NCI-H69 (cell line): ENCODE data around the gene ASPHD2.
"Not testable (repeated sequence)": the region's sequence is repeated elsewhere in the genome, so short reads cannot be mapped to it uniquely, and the experiment has no call there.

ENCODE experiments used
- DNase-seq: peaks from one replicate; lab custom pipeline; 2025; lab: John Stamatoyannopoulos, UW

ASPHD2 gene

DNA sequence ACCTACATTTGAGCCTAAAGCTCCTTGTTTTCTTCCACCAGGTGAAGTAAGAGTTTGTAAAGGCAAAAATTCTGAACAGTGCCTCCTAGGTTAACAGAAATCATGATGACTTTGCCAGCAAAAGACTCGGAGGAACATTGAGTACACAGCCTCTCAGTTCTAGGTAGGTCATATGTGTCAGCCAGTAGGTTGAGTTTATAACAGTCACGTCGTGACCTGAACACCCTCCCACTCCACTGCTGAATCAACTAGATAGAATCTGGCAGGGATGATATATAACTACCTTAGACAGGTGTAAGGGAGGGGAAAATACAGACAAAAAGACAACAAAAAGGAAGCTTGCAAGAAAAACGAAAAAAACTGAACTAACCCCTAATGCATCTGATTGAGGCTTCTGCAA, 12.8 kb upstream of the ASPHD2 start:
- DNase-seq = no peak

DNA sequence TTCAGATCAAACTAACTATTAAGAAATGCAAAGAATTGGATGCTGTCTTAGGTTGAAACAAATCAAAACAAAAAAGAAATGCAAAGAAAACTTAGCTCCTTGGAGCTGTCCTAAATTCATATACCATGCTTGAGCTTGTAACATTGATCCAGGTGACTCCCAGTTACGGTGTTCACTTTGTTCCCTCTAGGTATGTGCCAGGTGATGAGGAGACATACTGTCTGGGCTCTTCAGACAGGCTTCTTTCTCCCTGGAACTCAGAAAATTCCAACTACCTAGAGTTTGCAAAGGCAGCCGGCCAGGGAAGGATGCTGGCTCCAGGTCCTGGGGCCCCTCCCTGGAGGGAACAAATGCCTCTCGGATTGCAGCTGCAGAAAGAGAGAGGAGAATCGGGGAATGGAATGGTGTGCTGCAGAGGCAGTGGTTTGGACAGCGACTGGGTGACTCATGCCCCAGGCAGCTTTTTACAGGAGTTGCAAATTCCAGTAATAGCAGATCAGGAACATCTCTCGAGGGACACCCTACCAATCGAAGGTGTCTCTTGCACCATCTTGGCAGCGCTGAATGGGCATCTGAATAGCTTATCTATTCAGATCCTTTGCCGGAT, 12.3 kb upstream of the ASPHD2 start:
- no peak for DNase-seq

DNA sequence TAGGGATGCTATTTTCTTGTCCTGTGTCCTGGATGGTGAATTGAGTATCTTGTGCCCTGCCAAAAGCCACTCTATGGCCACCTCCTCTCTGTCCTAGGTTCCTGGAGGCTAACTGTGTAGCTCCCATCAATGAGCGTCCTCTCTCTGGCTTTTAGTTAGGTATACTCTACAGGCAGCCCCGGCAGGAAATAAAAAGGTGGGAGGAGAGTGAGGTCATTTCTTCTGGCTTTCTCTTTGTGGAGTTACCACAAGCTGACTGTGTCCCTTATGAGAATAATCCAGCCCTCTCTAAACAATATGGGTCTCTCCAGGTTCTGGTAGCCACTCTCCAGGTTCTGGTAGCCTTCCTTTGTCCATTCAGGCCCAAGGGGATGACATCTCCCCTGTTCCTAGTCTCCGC, 11.7 kb upstream of the ASPHD2 start:
- no peak for DNase-seq

DNA sequence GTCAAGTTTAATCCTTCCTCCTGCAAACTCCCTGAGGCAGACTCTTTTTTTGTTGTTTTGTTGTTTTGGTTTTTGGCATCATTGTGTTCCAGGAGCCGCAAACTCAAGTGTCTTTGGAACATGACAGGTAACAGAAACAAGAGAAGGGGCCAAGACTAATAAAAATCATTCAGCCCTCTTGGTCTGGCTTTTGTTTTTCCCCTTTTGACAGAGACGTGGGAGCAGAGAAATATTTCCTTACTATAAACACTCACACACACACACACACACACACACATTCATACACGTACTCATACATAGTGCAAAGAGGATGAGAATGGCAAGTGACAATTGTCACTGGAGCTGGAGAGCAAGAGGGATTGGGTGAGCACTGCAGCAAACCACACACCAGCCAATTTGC, 10.4 kb upstream of the ASPHD2 start:
- DNase-seq = no peak

DNA sequence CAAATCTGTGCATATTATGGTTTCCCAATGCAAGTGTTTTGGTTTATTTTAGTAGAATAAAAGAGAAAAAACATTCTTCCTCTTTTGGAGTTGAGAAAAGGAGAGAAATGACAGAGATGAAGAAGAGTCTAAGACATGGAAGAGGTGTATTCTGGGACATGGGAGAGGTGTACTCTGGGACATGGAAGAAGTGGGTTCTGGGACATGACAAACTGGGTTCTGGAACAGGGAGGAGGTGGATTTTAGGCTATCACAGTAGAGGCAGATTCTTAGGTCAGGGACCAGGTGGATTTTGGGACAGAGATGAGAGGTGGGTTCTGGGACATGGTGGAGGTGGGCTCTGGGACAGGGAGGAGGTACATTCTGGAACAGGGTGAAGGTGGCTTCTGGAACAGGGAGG, 2.1 kb upstream of the ASPHD2 start:
- DNase-seq = no peak

DNA sequence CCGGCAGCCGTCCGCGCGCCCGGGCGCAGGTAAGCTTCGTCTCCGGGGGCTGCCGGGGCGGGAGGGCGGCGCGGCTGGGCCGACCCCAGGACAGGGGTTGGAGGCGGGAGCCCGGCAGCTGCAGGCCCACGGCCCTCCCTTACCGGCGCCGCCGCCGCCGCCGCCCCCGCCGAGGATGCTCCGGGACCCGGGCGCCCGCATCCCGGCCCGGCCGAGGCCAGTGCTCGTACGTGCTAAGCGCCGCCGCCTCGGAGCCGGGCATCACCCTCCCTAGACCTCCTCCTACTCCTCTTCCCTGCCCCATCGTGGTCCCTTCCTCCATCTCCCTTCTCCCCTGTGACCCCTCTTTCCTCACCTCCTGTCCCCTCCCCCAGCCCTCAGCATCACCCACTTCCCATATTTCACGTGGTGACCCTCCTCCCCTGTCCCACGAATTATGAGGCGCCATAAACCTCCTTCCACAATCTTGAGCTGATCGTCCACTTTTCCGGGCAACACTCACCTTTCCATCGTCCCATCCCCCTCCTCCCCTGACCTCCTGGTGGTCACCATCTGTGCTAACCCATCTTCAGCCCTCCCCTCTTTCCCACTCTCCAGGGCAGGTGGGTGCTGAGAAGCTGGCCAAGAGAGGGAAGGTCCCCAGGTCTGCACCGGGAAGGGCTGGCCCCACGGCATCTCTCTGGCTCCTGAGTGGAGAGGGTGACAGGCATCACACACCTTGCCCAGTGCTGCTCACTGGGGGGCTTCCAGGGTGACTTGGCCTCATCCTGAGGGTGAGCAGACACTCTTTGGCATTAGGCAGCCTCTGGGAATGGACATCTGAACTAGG, 612 bp downstream of the ASPHD2 start:
- DNase-seq = peak; percentile 57

DNA sequence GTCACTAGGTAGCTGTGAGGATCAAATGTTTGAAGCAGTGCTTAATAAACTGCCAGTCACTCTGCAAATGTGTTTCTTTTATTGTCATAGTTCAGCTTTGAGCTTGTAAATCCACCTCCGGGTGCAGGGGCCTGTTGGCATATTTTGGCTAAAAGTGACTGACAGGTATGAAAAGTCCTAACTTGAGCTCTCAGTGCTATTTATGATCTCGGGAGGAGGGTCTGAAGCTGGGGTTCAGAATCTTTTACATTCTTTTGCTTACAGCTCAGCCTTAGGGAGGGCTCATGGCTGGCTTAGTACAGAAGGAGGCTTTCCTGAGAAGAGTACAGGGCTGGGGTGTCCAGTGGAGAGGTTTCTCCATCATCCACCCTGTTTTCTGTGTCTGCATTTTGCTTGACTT, 1.5 kb downstream of the ASPHD2 start:
- DNase-seq = no peak

DNA sequence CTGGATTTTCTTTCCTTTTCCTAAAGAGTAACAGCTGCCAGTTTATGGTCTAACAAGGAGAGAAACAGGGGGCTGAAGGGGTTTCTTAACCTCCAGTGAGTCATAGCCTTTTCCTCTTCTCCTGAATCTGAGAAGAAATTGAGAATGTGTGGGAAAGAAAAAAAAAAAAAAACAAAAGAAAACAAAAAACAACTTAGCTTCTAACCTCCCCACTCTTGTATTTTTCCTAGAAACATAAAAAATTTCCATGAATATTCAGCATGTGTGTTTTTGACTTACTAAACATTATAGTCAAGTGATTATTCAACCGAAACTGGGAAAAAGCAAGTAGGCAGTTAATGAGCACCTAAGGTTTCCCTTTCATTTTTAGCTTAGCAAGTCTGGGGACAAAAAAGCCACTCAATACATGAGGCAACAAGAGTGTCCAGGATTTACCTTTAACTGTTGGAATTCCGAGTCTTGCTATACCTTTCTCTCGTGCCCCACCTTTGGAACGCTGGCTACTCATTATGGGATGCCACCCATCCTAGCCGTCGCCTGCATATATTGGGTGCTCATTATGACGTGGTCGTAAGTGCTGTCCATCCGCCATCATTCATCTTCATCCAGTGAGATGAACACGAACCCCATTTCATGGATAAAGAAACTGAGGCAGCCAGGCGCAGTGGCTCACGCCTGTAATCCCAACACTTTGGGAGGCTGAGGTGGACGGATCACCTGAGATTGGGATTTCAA, 2.4 kb downstream of the ASPHD2 start:
- no peak for DNase-seq

DNA sequence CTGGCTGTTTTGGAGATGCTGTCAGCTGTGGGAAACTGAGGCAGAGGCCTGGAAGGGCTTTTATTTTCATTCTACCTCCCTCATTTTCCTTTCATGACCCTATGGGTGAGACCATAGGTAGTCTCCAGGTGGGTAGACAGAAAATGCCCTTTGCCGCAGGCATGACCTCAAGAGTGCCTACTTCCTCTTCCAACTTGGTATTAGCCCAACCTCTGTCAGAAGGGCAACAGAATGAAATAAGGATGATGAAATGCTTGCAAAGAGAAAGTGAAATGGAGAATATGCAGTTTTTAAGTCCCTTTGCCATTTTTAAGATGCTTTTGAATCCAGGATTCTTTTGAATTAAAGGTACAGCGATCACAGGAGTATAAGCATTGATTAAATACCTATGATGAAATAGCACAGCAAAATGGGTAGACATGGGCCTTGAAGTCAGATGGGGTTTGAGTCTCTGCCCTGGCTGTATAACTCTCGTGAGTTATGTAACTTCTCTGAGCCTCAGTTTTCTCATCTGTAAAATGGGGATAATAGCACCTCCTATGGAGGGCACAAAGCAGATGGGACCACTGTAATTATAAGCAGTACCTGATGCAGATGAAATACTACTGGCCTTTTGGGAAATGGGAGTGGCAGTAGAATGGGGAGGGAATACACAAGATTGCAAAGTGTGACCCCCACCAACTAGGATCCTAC, 3.7 kb downstream of the ASPHD2 start:
- DNase-seq = no peak

DNA sequence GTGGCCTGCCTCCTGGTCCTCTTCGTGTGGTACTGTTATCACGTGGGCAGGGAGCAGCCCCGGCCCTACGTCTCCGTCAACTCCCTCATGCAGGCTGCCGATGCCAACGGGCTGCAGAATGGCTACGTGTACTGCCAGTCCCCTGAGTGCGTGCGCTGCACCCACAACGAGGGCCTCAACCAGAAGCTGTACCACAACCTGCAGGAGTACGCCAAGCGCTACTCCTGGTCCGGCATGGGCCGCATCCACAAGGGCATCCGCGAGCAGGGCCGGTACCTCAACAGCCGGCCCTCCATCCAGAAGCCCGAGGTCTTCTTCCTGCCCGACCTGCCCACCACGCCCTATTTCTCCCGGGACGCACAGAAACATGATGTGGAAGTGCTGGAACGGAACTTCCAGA, 4.7 kb downstream of the ASPHD2 start:
- DNase-seq = no peak

DNA sequence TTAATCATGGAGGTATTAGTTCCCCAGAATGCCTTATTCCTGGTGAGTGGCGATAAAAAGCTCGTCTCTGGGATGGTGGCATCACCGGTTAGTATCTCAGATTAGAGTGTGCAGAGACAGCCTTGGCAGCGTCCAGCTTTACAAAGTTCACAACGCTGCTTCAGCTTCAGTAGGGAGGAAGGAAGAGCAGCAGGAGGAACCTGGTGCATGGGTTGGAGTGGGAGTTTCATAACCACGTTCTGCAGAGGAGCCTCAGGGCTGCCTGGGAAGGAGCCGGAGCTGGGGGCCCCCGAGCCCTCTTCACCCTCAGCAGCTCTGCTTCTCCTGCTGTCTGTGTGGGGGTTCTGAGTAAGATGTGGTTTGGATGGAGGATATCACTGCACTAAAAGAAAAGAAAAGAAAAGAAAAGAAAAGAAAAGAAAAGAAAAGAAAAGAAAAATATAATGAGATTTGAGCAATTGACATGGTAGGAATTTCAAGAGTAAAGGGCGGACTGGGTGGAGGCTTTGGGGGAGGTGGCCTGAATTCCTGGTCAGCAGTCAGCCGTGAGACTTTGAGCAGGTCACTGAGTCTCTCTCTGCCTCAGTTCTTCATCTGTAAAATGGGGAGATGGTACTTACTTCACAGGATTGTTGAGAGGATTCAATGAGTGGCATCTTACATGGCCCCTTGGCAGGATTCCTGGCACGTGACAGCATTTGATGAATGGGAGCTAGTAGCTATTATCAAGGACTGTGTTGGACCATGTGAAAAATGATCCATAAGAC, 6.5 kb downstream of the ASPHD2 start:
- DNase-seq = no peak

DNA sequence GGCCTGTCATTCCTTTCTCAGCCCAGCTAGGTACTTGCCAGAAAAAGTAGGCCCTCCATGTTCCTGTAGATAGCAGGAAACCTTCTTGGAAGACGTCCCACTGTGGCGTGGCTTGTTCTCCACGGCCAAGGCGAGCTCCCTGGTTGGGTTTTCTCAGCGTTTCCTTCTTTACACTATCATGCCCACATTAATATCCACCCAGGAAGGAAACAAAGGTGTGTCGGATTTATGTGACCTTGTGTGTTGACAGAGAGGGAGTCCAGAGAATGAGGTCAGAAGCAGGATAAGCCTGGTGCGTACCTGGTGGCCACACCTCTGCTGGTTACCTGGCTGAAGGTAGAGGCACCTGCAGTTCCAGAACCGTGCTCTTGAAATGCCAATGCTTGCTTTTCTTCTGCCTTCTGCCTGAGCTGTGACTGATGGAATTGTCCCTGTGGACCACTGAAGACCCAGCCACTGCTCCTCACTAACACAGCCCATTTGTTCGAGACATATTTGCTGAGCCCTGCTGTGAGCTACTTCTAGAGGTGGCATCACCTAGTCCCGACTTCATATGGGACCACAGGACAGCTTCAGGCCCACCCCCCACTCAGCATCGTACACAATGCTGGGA, 7.9 kb downstream of the ASPHD2 start:
- no peak for DNase-seq

DNA sequence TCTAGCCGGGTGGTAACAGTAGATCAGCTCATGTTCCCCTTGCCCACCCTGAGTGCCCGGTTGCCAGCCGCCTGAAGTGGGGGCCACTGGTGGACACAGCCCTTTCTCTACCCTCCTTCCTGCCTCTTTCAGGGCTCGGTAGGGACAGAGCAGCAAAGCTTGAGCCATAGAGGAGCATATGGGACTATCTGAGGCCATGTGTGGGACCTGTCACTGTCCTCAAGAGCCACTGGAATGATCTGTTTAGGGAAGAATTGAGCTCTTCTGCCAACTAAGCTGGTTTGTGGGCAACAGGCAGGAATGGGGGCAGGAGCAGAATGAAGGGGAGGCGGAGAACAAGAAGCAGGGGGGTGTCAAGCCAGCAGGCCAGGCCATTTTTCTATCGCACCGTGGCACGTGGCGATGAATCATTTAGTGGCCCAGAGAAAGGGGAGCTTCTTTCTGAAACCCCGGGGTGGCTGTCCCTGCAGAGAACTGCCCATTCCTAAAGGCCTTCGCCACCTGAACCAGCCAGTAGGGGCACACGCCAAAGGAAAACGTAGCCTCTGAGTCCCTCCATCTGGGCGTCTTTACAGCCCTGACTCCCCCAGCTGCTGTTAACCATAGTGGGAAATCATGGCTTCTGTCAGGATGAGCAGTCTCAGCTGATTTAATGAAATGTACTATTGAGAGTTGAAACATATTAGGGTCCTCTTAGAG, 8.8 kb downstream of the ASPHD2 start:
- no peak for DNase-seq

DNA sequence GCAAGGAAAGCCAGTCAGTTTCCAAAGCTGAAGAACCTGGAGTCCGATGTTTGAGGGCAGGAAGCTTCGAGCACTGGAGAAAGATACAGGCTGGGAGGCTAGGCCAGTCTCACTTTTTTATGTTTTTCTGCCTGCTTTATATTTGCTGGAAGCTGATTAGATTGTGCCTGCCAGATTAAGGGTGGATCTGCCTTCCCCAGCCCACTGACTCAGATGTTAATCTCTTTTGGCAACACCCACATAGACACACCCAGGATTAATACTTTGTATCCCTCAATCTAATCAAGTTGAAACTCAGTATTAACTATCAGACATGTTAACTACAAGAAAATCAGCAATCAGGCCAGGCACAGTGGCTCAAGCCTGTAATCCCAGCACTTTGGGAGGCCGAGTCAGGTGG, 9.7 kb downstream of the ASPHD2 start:
- not testable (repeated sequence) for DNase-seq

DNA sequence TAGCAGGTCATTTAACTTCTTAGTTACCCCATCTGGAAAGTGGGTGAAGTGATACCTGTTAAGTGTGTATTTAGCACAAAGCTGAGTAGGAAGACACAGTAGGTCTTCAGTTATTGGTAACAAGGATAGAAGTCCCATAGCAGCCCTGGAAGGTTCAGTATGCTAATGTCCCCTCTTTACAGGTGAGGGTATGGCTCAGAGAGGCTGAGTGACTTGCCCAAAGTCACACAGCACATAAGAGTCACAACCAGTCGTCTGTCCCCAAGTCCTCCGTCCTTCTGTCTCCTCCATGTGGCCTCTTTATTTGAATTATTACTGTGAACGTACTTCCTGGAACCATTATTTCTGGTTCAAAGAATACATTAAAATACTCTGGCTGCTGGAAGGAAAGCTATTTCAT, 10.5 kb downstream of the ASPHD2 start:
- no peak for DNase-seq

DNA sequence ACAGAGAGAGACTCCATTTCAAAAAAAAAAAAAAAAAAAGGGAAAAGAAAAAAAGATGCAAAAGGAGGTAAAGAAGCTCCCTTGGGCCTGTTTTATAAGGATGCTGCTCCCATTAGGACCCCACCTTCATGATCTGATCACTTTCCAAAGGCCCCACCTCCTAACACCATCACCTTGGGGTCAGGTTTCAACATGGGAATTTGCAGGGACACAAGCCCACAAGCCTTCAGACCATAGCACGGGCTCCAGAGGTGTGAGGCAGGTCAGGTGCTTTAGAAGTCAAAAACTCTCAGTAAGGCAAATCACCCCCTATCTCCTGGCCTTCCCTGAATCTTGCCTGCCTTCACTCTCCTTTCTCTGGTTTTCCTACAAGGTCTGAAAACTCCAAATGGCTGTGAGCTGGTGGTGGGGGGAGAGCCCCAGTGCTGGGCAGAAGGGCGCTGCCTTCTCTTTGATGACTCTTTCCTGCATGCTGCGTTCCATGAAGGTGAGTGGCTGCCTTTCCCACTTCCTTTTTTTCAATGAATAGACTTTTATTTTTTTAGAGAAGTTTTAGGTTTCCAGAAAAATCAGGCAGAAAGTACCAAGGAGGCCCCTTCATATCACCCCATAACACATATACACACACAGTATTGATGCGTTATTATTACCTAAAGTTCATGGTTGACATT, 13.2 kb downstream of the ASPHD2 start:
- DNase-seq = no peak

DNA sequence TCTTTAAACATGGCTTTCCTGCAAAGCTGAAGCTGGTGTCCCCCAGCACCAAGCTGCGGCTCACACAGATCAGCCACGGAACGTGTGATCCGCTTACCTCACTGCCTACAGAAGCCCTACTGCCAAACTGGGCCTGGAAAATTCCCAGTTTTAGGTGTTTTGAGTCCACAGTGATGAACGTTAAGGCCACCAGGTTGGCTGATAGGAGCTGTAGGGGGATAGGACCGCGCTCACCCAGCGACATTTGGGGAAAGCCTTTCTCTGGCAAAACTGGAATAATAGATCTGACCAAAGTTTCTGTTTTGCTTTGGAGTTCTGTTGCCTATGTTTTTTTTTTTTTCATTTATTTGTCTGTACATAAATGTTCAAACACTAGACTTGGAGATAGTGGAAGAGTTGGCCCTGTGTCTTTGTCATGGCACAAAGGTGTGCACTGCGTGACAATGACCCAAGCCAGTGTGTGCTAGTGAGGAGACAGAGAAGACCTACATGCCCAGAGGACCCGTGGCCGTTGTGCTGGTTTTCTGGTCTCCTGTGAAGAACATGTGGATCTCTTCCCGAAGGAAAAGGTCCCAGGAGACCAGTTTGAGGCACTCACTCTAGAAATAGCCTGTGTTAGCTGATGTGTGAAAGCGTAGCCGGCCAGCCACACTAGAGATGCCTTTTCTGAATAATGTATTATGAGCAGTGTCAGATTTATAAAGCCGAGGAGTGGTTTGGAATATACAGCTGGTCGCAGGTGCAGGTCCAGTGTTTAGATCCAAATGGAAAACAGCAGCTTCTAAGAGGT, 15.0 kb downstream of the ASPHD2 start:
- DNase-seq = no peak

DNA sequence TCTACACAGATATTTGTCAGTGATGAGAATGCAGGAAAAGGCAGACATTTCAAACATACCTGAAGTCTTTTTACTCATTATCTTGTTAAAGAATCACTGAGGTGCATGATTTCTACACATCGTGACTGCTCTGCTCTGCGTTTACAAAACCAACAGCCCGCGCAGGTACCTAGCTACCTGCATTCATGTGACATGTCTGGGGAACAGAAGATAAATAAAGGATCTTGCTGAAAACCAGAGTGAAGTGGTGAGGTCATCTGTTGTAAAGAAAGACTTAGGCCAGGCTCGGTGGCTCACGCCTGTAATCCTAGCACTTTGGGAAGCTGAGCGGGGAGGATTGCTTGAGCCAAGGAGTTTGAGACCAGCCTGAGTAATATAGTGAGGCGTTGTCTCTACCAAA, 15.7 kb downstream of the ASPHD2 start:
- no peak for DNase-seq

DNA sequence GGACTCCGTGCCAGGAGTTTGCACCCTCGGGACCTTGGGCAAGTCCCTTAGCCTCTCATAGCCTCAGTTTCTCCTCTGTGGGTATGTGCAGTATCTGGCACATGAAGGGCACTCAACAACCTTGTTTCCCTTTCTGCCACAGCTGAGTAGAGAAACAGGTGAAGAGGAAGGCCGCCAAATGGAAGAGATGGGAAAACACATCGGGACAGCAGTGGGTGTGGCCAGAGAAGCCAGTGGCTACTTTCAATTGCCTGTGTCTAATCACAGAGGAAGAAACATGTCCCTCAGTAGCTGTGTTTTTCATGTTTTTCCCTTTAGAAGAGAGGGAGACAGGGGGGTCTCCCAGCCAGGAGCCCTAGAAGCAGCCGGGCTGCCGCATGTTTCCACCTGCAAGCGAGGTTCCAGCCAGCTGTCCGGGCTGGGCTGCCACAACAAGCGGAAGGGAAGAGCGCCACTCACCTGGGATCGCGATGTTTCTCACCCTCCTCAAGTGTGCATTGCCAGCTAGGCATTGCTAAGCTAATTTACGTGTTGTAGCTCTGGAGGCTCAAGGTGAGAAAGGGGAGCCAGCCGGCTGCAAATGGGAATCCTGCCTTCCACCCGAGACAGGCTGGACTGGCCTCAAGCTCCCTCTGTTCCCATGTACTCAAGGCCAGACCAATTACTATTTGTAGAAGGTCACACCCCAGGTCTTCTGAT, 16.7 kb downstream of the ASPHD2 start:
- DNase-seq = peak; percentile 29
